RPMI8226 (cell line): ENCODE data around the gene ANO2.
"Not testable (repeated sequence)": the region's sequence is repeated elsewhere in the genome, so short reads cannot be mapped to it uniquely, and the experiment has no call there.

Experiments
- DNase-seq: peaks from one replicate; pipeline ENCODE4 v3.0.0-alpha.2; 2015

Gene ANO2

DNA sequence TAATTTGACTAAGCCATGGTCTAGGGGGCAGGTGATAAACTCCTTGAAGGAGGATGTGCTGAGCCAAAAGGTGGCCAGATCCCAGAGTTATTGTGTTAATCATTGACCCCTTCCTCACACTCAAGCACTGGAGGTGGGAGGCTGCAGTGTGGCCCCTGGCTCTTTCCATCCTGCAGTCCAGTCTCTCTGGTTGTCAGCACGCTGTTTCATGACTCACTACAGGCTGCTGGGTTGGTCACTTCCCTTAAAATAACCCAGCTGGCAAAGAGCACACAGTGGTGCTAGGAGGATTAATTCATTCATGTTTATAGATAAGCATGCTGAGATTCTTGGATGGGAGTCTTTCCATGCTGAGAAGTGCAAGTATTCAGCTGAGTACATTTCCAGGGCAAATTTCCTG lies 228.9 kb downstream of the ANO2 start:
- no peak for DNase-seq

DNA sequence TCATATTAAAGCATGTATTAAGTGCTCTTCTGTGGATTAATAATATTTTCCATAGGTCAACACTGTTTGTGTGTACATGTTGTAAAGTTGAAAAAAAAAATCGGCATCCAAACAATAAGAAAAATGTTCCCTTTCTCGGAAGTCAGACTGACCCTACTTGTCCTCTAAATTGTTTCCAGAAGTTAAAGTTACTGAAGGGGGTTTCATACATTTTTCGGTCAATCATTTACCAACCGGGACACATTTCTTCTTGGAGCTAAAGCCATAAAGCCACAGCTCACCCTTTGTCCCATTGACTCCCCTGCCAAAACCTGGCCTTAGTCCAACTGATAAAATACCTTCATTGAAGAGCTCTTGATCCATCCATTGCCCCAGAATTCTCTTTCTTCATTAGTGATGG lies 230.0 kb downstream of the ANO2 start:
- no peak for DNase-seq

DNA sequence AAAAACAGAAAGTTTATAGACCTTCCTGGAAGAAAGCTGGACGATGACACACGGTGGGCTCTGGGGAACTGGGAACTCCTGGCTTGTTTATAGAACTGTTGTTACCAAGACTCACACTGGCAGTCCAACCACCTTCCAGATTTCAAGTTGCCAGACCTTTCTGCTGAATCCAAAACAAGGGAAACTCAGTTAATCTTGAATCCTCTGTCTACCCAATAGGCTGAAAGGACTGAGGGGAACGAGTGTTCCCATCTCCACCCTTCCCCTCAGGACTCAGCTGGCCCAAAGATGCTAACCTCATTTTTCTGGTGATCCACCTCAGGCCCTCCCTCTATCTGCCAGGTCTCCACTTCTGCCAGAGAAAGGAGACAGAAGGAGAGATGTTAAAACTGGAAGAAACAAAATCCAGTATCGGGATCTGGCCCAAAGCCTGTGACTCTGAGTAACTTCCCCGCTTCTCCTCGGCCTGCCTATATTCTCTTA lies 231.4 kb downstream of the ANO2 start:
- no peak for DNase-seq

DNA sequence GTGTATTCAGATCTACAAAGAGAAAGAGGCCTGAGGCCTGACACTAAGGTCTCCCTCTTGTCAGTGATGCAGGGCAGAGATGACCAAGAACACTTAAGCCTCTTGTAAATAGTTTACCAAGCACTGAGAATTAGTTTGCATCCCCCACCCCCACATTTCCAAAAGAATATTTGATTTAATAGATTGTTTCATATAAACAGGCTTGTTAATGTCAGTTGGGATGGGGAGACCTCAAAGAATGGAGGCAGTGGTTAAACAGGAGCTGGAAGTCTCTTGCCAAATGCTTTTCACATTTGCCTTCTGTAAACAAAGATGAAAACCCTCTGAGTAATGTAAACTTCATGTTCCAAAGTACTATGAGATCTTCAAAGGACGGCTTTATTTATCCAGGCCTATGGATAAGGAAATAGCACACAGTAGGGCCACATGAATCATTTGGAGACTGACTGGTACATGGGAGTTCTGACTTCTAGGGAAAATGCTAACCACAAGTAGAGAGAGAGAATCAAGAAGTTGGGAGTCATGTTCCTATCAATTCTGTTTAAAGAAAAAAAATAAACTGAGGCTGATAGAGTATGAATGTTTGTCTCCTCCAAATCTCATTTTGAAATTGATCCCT lies 234.7 kb downstream of the ANO2 start:
- DNase-seq: no peak

DNA sequence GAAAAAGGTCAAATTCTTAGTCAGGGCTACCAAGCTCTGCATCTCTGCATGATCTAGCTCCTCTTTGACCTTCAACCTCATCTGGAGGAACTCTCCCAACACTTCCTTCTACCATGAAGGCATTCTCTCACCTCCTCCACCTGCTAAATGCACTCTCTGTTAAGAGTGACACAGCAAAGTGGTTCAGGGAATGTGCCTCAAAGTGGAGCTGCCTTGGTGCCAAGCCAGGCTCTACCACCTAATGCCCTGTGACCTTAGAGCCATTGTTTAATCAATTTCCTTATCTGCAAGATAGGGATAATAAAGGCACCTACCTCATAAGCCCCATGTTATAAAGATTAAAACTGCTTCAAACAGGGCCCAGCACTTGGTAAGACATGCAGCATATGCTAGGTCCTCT lies 236.7 kb downstream of the ANO2 start:
- DNase-seq: no peak

DNA sequence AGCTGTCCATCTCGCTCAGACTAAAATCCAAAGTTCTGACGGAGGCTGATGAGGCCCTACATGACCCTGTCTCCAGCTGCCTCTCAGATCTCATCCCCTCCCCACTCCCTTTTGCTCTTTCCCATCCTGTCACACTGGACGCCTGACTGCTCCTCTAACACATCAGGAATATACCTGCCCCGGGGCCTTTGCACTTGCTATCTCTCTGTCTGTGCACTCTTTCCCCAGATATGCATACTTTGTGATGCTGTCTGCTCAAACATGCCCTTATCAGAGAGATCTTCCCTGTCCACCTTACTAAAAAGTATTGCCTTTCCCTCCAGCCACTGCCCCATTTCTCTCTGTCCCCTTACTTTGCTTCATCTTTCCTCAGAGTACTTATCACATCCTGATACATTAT lies 238.8 kb downstream of the ANO2 start:
- no peak for DNase-seq

DNA sequence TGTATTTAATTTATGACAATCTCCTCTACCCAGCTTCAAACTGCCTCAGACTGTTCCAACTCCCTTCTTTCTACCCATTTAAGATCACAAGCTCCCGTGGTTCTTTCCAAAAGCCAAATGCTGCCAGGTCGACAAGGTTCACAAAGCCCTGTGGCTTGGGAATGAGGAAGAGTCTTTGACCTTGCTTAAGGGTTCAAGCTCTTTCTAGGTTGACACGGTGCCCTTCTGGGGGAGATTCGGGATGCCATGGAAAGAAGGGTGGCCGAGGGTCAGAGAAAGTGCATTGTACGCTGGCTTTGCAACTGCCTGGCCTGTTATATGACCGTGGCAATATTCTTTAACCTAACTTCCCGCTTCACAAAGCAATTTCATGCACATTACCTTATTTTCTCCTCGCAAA lies 239.3 kb downstream of the ANO2 start:
- DNase-seq: no peak

DNA sequence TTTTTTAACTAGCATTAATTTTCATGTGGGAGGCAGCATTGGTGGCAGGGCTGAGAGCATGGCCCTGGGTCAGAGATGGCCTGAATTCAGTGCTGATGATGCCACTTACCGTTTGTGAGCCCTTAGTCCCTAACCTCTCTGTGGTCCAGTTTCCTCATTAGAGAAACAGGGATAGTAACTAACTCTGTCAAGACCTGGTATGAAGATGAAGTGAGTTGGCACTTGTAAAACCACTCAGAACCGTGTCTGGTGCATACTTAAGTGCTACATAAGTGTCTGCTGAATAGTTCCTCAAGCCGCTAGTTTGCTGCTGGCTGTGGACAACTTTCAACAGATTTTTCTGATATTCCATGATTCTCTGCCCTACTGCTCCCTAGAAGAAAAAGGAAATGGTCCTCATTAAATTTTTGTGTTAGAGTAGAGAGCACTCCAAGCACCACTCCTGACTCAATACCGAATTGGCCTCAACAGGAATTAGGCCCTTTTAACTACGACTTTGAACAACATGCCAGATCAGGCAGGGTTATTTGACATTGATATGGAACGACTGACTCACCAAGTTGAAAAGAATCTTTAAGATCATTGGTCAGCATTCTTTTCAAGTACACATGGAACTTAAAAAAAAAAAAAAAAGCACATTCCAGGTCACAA lies 250.2 kb downstream of the ANO2 start:
- DNase-seq: no peak

DNA sequence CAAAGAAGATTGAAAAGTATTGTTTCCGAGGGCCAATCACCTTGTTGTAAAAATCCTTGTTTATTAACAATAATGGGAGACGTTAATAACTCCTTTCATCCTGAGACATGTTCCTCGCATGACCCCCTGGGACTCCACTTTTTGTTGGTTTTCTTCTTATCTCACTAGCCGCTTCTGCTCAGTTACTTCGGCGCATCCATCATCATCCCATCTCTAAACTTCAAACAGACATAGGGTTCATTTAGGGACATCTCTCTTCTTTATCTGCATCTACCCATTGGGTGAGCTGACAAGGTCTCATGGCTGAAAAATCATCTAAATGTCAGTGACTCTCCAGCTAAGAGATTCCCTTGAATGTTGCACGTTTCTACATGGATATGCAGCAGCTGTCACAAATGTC lies 252.2 kb downstream of the ANO2 start:
- no peak for DNase-seq

DNA sequence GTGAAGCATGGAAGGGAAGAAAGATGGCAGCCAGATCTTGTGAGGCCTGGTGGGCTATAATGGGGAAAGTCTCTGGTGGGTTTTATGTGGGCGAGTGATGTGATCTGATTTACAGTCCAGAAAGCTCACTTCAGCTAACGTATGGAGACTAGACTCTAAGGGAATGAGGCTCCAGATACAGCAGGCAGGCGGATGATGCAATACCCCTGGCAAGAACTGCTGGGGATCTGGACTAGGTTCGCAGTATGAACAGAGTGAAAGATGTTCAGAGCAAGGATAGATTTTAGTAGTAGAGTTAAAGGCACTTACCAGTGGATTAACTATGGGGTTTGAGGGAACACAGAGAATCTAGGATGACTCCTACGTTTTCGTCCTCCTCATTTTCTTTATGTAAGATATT lies 253.1 kb downstream of the ANO2 start:
- no peak for DNase-seq

DNA sequence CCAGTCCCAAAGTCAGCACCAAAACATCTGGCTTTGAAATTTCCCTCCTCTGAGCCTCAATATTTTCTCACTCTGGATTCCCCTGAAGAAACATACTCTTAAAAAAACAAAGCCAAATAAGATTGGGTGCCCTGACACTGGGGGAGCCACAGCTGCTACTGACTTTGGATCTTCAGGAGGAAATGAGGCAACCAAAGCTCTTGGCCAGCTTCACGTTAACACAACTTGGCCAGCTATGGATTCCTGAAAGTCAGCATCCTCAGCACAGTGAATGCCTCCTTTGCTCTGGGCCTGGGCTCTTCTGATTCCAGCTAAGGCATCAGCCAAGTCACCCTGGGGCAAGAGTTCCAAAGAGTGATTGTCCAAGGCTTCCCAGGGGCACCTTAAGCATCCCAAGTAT lies 254.8 kb downstream of the ANO2 start:
- DNase-seq: no peak

DNA sequence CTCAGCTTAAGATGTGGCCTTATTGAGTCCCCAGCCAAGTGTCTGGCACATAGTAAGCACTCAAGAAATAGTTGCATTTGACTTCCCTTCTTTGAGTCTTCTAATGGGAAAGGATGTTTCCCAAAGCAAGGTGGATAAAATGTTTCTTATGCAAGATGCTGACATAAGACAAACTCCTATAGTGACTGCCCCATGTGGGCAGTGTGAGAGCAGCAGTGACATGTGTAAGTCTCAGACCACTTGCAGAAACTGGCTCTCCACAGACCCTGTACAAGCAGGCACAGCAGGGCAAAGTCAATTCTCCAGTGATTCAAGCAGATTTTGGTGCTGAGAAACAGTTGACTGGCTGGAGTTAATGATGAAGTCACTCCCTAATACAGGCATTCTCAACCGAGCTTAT lies 255.3 kb downstream of the ANO2 start:
- DNase-seq: no peak

DNA sequence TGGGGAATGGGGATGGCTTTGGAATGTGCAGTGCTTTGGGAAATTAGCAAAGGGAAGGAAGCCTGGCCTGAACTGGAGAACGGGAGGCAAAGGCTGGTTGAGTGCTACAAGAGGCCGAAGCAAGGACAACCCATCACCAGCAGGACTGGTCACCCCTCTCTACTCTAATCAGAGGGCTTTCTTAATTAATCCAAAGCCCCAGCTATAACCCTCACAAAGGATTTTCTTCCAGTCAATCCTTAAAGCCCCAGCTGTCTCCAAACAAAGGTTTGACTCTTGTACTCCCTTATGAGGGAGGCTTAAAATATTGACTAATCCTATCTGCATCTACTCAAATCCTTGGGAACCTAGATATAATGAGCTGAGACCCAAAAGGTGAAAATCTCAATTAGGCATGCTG lies 256.8 kb downstream of the ANO2 start:
- DNase-seq: no peak

DNA sequence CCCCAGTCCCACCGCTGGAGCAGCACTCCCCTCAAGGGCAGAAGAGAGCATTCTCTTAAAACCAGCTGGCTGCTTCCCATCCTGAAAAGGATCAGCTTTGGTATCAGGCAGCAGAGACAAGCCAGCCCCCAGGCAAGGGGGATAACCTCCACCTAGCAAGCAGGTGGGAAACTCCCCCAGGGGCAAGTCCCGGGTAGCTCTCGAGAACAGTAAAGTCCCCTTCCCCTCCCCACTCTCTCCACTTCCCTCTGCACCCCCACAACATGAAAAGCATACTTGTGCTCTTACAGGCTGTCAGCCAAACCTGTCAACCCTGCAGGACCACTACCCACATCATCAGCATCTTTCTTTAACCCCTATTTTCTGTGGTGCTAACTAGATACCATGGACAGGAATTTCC lies 259.1 kb downstream of the ANO2 start:
- DNase-seq: no peak

DNA sequence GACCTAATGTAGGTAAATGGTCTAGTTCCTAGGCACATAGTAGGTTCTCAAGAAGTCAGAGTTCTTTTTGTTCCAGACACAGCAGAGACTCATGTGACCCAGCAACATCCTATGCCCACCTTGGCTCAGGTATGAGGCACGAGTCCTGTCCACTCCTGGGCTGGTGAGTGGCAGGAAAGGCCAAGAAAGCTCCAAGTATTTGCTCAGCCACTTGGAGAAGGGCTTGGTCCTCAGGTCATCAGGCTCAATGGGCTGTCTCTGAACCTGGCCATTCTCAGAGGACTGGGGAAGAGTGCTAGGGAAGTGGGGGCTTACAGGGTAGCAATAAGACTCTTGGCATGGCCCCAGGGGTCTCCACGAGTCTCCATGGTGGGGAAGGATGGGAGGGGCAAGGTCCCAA lies 260.1 kb downstream of the ANO2 start:
- no peak for DNase-seq

DNA sequence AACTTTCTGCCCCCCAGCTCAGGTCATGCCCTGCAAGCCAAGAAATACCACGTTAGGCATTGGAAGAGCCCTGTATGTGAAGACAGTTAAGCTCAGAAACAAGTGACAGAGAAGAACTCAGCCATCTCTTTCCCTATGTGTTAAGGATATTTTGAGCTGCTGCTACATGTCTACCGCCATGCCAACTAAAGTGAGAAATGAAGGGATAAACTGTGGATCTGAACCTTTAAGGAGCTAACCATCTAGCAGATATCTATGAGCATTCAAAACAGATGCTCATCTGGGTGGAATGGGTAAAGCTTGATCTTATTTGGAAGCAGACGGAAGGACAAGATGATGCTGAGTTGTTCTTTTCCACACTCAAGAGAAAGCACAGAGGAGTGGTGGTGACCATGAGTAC lies 262.5 kb downstream of the ANO2 start:
- no peak for DNase-seq

DNA sequence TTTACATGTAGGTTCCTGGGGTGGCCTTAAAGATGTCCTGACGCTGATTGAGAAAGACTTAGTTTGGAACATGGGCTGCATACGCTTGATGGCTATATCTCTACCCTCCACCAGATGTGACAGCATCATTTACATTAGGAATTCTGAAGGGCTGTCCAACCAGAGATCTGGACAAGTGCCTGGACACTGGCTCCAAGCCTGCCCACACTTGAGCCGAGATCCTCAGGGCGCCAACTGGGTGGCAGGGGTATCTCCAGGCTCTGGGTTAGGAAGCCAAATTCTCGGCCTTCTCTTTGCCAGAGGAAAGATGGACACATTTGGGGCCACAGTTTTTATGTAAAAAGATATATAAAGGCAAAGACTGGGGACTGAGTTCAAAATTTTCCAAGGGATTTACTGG lies 266.9 kb downstream of the ANO2 start:
- DNase-seq: no peak

DNA sequence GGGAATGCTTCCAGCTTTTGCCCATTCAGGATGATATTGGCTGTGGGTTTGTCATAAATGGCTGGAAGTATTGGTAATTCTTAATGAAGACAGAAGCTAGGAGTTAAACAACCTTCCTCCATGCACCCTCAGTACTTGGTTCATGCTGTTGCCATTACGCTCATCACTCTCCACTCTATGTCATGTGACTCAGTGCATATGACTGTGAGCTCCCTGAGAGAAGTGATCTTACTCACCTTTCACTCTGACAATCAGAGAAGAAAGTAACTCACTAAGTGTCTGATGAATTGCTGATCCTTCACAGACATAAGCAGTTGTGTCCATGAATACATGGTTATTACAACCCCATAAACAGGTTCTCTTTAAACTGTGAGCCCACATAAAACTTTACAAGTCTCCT lies 275.4 kb downstream of the ANO2 start:
- not testable (repeated sequence) for DNase-seq

DNA sequence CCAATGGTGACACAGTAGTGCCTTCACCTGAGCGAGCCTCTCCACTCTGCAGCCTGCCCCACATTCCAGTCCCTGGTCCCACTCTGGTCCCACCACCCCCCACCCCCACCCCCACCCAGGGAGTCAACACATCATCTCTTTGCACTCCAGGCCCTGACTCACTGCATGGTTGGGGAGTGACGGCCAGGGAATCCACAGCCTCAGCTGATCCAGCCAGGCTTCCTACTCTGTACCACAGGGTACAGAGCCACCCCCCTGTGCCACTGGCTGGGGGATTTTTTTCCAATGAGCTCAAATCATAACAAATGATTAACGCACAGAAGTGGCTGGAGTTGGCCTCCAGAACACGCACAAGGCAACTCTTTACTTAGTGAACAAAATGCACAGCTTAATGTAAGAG lies 279.4 kb downstream of the ANO2 start:
- no peak for DNase-seq

DNA sequence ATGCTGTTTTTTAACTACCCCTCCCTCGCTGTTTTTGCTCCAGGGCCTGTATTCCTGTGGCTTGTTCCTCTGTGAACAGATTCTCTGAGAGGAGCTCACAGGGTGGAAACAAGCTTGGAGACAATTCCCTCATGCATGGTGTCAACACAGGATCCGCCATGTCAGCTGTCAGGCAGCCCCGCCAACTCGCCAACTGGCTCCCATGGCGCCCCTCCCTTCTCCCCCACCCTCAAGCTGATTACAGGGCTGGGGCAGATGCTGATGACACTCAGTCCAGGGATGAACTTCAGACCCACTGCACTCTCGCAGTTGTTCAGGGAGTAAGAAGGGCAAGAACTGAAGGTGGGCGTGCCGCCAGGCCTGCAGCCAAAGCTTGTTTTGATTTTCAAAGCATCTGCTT lies 283.2 kb downstream of the ANO2 start:
- no peak for DNase-seq

DNA sequence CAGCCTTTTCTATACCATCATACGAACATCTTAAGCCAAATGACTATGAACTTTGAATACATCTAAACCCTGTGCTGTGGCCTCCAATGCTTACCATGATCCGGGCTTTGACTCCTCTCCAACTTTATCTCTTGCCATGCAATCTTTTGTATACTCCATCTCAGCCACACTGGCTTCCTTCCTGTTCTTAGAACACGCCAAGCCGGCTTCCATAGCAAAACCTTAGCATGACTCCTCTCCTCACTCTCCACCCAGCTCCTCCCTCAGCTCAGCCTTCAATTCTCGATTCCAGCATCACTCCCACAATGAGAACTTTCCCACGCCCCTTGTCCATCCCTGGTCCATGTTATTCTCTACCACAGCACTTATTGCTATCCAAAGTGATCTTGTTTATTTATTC lies 284.8 kb downstream of the ANO2 start:
- DNase-seq: no peak

DNA sequence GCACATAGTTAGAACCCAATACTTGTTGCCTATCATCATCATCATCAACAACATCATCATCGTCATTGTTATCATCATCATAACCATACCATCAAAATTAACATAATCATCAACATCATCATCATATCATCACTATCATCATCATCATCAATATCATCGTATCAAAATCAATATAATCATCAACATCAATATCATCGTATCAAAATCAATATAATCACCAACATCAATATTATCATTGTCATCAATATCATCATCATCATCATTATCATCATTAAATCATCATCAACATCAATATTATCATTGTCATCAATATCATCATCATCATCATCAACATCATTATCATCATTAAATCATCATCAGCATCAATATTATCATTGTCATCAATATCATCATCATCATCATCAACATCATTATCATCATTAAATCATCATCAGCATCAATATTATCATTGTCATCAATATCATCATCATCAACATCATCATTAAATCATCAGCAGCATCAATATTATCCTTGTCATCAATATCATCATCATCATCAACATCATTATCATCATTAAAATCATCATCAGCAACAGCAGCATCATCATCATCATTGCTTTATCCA lies 286.6 kb downstream of the ANO2 start:
- not testable (repeated sequence) for DNase-seq

DNA sequence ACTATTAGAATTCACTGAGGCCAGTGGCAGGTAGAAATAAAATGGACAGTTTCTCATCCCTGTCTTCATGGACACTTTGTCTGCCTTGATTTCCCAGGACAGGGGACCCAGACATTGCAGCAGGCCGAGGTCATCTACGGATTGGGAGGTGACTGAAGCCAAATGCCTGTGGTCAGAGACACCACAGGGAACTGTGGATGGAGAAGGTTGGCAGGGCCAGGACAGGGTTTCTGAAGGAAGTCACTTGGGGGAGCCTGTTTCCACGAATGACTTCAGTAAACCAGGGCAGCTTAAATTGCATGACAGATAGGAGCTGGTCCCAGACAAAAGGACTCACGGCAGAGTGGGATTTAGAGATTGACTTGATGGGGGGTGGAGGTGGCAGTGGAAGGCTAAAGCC lies 288.2 kb downstream of the ANO2 start:
- no peak for DNase-seq

DNA sequence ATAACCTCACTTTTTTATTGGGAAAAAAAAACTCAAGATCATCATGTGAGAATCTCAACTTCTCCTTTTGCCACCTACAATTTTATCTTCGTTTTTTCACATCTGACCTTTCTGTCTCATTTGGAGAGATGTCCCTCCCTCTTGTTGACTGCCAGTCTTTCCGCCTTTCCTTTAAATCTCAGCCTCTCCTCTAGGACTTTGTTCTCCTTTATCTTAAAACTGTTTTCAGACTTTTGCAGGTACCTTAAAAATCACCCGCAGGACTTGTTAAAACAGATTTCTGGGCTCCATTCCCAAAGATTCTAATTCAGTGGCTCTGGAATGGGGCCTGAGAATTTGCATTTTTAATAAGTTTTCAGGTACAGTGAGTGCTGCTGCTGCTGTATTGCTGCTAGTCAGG lies 289.9 kb downstream of the ANO2 start:
- no peak for DNase-seq

DNA sequence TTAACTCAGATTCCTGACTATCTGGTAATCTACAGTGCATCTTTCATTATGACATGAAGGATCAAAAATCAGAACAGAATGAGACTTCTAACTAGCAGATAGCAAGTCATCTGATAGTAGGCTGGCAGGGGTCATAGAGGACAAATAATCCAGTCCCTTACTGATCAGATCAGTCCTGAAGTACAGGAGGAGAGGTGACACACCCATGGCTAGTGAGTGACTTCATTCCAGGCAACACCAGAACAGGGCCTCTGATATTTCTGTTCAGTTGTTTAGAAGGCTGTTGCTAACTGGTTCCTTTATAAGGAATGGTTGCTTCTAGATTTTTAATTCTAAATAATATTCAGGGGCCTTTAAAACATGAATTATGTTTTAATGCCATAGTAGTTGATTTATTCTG lies 291.0 kb downstream of the ANO2 start:
- DNase-seq: no peak
